HG03135 (cell line): ENCODE data around the gene AGFG2.
A peak's percentile ranks its signal among the peaks of the same experiment; 100 is the strongest.

Source experiments
- ATAC-seq: cut with Tn5 transposase; IDR thresholded peaks from one replicate; pipeline ENCODE4 v1.9.1; 2021; ENCODE audit warnings: mild to moderate bottlenecking, moderate library complexity; ENCODE audit not compliant: unreplicated experiment

AGFG2 gene

GRCh38 chr7:100584683-100585510 lies 45.9 kb downstream of the AGFG2 start:
- no peak for ATAC-seq

GRCh38 chr7:100585511-100586265 lies 46.7 kb downstream of the AGFG2 start, which contains the start of gene LRCH4:
Gene LRCH4 (minus strand): TSS chr7:100586129. CDS start chr7:100586100, 29 bp downstream.
- ATAC-seq, result peak; percentile 19

- peak; percentile 82 for ATAC-seq
These were observed 47.4 kb downstream of the AGFG2 start, which contains the start of gene FBXO24 for GRCh38 chr7:100586266-100587025. Gene FBXO24 (plus strand): TSS chr7:100586328. CDS start chr7:100586626, 298 bp downstream.

- ATAC-seq, result no peak
These were observed 49.4 kb downstream of the AGFG2 start for GRCh38 chr7:100588438-100588837.

GRCh38 chr7:100589341-100589947 lies 50.4 kb downstream of the AGFG2 start:
- no peak for ATAC-seq

GRCh38 chr7:100590077-100590737 lies 51.2 kb downstream of the AGFG2 start:
- ATAC-seq, result no peak

- ATAC-seq, result no peak
These were observed 52.6 kb downstream of the AGFG2 start for GRCh38 chr7:100591596-100591995.

GRCh38 chr7:100595188-100595587 lies 56.2 kb downstream of the AGFG2 start:
- ATAC-seq, result no peak

GRCh38 chr7:100598425-100598824 lies 59.4 kb downstream of the AGFG2 start:
- no peak for ATAC-seq

- no peak for ATAC-seq
These were observed 61.1 kb downstream of the AGFG2 start for GRCh38 chr7:100599911-100600729.

- no peak for ATAC-seq
These were observed 61.7 kb downstream of the AGFG2 start for GRCh38 chr7:100600730-100601038.

- no peak for ATAC-seq
These were observed 64.1 kb downstream of the AGFG2 start for GRCh38 chr7:100602889-100603725.

GRCh38 chr7:100603726-100604027 lies 64.7 kb downstream of the AGFG2 start:
- ATAC-seq, result no peak

- no peak for ATAC-seq
These were observed 65.3 kb downstream of the AGFG2 start for GRCh38 chr7:100604028-100604975.

GRCh38 chr7:100604976-100605911 lies 66.2 kb downstream of the AGFG2 start:
- ATAC-seq, result no peak

- no peak for ATAC-seq
These were observed 67.3 kb downstream of the AGFG2 start for GRCh38 chr7:100606313-100606712.

- ATAC-seq, result no peak
These were observed 68.1 kb downstream of the AGFG2 start for GRCh38 chr7:100607111-100607510.
